H9 (cell line): ENCODE data around the gene FUZ. TPM values are rescaled to one million over a fixed set of nuclear protein-coding genes. Genes with fewer than 3 reads are reported as not detected.

Experiments
- DNase-seq: peaks from one replicate; pipeline ENCODE4 v3.0.0-alpha.2; 2017
- H2AFZ ChIP-seq: one replicate; pipeline ENCODE4 v1.6.1; 2013; ENCODE audit warnings: mild to moderate bottlenecking, low read length, control low read depth, moderate library complexity
- H2AK5ac ChIP-seq: 2 replicates; pipeline ENCODE4 v1.6.1; 2013; ENCODE audit warnings: low read length, control low read depth, mixed read lengths; ENCODE audit not compliant: insufficient read length
- H2BK120ac ChIP-seq: one replicate; pipeline ENCODE4 v1.6.1; 2013; ENCODE audit warnings: low read depth, mild to moderate bottlenecking, low read length, control low read depth, inconsistent platforms; ENCODE audit not compliant: poor library complexity, severe bottlenecking
- H2BK12ac ChIP-seq: 2 replicates; pipeline ENCODE4 v1.6.1; 2013; ENCODE audit warnings: low read length, control low read depth, mixed read lengths, low read depth; ENCODE audit not compliant: insufficient read length
- H2BK15ac ChIP-seq: 2 replicates; pipeline ENCODE4 v1.6.1; 2013; ENCODE audit warnings: low read depth, low read length, control low read depth
- H2BK20ac ChIP-seq: one replicate; pipeline ENCODE4 v1.6.1; 2013; ENCODE audit warnings: low read depth, mild to moderate bottlenecking, low read length, control low read depth, inconsistent platforms; ENCODE audit not compliant: poor library complexity, severe bottlenecking
- H2BK5ac ChIP-seq: 2 replicates; pipeline ENCODE4 v1.6.1; 2013; ENCODE audit warnings: low read length, control low read depth, mixed read lengths; ENCODE audit not compliant: insufficient read length
- H3K14ac ChIP-seq: 2 replicates; pipeline ENCODE4 v1.6.1; 2013; ENCODE audit warnings: low read length, control low read depth; ENCODE audit not compliant: insufficient read depth
- H3K18ac ChIP-seq: 2 replicates; pipeline ENCODE4 v1.6.1; 2013; ENCODE audit warnings: low read depth, mild to moderate bottlenecking, mixed read lengths, low read length, control low read depth; ENCODE audit not compliant: insufficient read length
- H3K23ac ChIP-seq: 2 replicates; pipeline ENCODE4 v1.6.1; 2013; ENCODE audit warnings: low read length, control low read depth, mixed read lengths, low read depth; ENCODE audit not compliant: insufficient read length
- H3K23me2 ChIP-seq: 2 replicates; pipeline ENCODE4 v1.6.1; 2013; ENCODE audit warnings: low read depth, mild to moderate bottlenecking, mixed read lengths, low read length, control low read depth; ENCODE audit not compliant: insufficient read length, poor library complexity, severe bottlenecking
- H3K27ac ChIP-seq: 2 replicates; pipeline ENCODE4 v1.5.1; 2013; ENCODE audit warnings: low read length, control low read depth, mixed read lengths, low read depth; ENCODE audit not compliant: insufficient read length
- H3K27me3 ChIP-seq: 2 replicates; pipeline ENCODE4 v1.6.1; 2013; ENCODE audit warnings: low read length, control low read depth, inconsistent platforms; ENCODE audit not compliant: insufficient read depth
- H3K4ac ChIP-seq: 2 replicates; pipeline ENCODE4 v1.6.1; 2013; ENCODE audit warnings: low read depth, mild to moderate bottlenecking, control low read depth, inconsistent platforms, low read length, moderate library complexity
- H3K4me1 ChIP-seq: 2 replicates; pipeline ENCODE4 v1.6.1; 2013; ENCODE audit warnings: low read length, control low read depth, inconsistent platforms; ENCODE audit not compliant: insufficient read depth
- H3K4me2 ChIP-seq: 2 replicates; pipeline ENCODE4 v1.6.1; 2013; ENCODE audit warnings: low read length, control low read depth, mixed read lengths; ENCODE audit not compliant: insufficient read length, insufficient read depth
- H3K56ac ChIP-seq: 2 replicates; pipeline ENCODE4 v1.6.1; 2013; ENCODE audit warnings: low read depth, mild to moderate bottlenecking, mixed read lengths, low read length, control low read depth; ENCODE audit not compliant: insufficient read length
- H3K79me1 ChIP-seq: 2 replicates; pipeline ENCODE4 v1.6.1; 2013; ENCODE audit warnings: low read depth, mild to moderate bottlenecking, moderate library complexity, low read length, control low read depth, inconsistent platforms; ENCODE audit not compliant: insufficient read depth, poor library complexity, severe bottlenecking
- H3K79me2 ChIP-seq: 2 replicates; pipeline ENCODE4 v1.6.1; 2013; ENCODE audit warnings: low read length, control low read depth, inconsistent platforms; ENCODE audit not compliant: insufficient read depth
- H3K9ac ChIP-seq: 2 replicates; pipeline ENCODE4 v1.6.1; 2013; ENCODE audit warnings: low read length, control low read depth, mixed read lengths; ENCODE audit not compliant: insufficient read length; ENCODE audit errors: extremely low read depth
- H3K9me3 ChIP-seq: one replicate; pipeline ENCODE4 v1.6.1; 2013; ENCODE audit warnings: low read depth, low read length, inconsistent platforms; ENCODE audit not compliant: control insufficient read depth
- H3T11ph ChIP-seq: one replicate; pipeline ENCODE4 v1.6.1; 2013; ENCODE audit warnings: mild to moderate bottlenecking, low read length, control low read depth, inconsistent platforms
- H4K20me1 ChIP-seq: one replicate; pipeline ENCODE4 v1.6.1; 2013; ENCODE audit not compliant: control insufficient read depth, insufficient read length, insufficient read depth
- H4K5ac ChIP-seq: 2 replicates; pipeline ENCODE4 v1.6.1; 2013; ENCODE audit warnings: low read depth, mild to moderate bottlenecking, mixed read lengths, low read length, control low read depth; ENCODE audit not compliant: insufficient read length
- H4K8ac ChIP-seq: replicated peaks from 2 replicates; pipeline ENCODE4 v1.6.1; 2013; ENCODE audit warnings: low read length, control low read depth, mixed read lengths, low read depth; ENCODE audit not compliant: insufficient read length
- H4K91ac ChIP-seq: 2 replicates; pipeline ENCODE4 v1.6.1; 2013; ENCODE audit warnings: low read depth, mild to moderate bottlenecking, moderate library complexity, mixed read lengths, low read length, control low read depth; ENCODE audit not compliant: insufficient read length
- H3K27ac Mint-ChIP-seq, 3 experiments: 2 replicates in 2 of 3; 3 replicates in 1 of 3; pipeline ENCODE4 v1.8.0; 2020 to 2021; ENCODE audit warnings: mixed read lengths in 3 of 3, mild to moderate bottlenecking in 1 of 3, moderate library complexity in 1 of 3
- H3K27me3 Mint-ChIP-seq: 2 replicates; pipeline ENCODE4 v1.8.0; 2021; ENCODE audit warnings: low read depth, mild to moderate bottlenecking, moderate library complexity, mixed read lengths
- H3K36me3 Mint-ChIP-seq, 3 experiments: 2 replicates in 2 of 3; 3 replicates in 1 of 3; pipeline ENCODE4 v1.8.0; 2020 to 2021; ENCODE audit warnings: low read depth in 3 of 3, mixed read lengths in 3 of 3; ENCODE audit not compliant: insufficient read depth in 1 of 3
- H3K4me1 Mint-ChIP-seq, 2 experiments: 2 replicates each; pipeline ENCODE4 v1.8.0; 2020; ENCODE audit warnings: mixed read lengths in 2 of 2
- H3K4me3 Mint-ChIP-seq, 2 experiments: 2 replicates in 1 of 2; 3 replicates in 1 of 2; pipeline ENCODE4 v1.8.0; 2020 to 2021; ENCODE audit warnings: mild to moderate bottlenecking in 2 of 2, mixed read lengths in 2 of 2, moderate library complexity in 1 of 2
- H3K9me3 Mint-ChIP-seq, 2 experiments: 2 replicates in 1 of 2; 3 replicates in 1 of 2; pipeline ENCODE4 v1.8.0; 2020; ENCODE audit warnings: mild to moderate bottlenecking in 2 of 2, mixed read lengths in 2 of 2, moderate library complexity in 1 of 2
- CTCF ChIP-seq: fragments of 200-600 bp; sonication (generic); conservative IDR thresholded peaks from 3 replicates; pipeline ENCODE4 v1.8.0; 2021; ENCODE audit warnings: antibody characterized with exemption, mild to moderate bottlenecking
- WGBS: extraction: QIAGEN DNeasy Blood & Tissue Kit; methylation state at CpG from one replicate; pipeline ENCODE4 v1.1.7; 2013; ENCODE audit warnings: missing lambda C conversion rate, low lambda C conversion rate, mixed read lengths; ENCODE audit not compliant: insufficient read length; ENCODE audit errors: extremely low coverage; 5-methylcytosine and 5-hydroxymethylcytosine counted together
- total RNA-seq: library from RNA; stranded (reverse); gene quantifications from 2 replicates; pipeline ENCODE4 v1.2.1, GENCODE V29; 2021

FUZ gene
- total RNA-seq, 1 experiment from 2014 or later, result 25.1 TPM

- H3K18ac ChIP-seq, result no peak overlapping the region
- no peak overlapping the region for H3K4me2 ChIP-seq
- H3K36me3 Mint-ChIP-seq, result peaks cover 33 to 76% (median 55%) of the 10 kb centered on the region in 3 experiments; a peak in 6 of 7 replicates
- no peaks in the 10 kb centered on the region for H4K20me1 ChIP-seq
- no peak overlapping the region for H3T11ph ChIP-seq
- DNase-seq, result no peak
- no peak overlapping the region for H2BK5ac ChIP-seq
- H3K27ac Mint-ChIP-seq, result peak overlapping the region in 2 of 3 experiments; percentile 49 to 70; a peak in 2 of 7 replicates
- no peak overlapping the region for H2BK120ac ChIP-seq
- no peak overlapping the region for H2AK5ac ChIP-seq
- H3K27me3 Mint-ChIP-seq, result no peaks in the 10 kb centered on the region
- H2BK12ac ChIP-seq, result no peak overlapping the region
- no peak overlapping the region for H2BK20ac ChIP-seq
- H3K56ac ChIP-seq, result no peak overlapping the region
- H4K91ac ChIP-seq, result no peak overlapping the region
- no peak overlapping the region for H3K23ac ChIP-seq
- no peaks in the 10 kb centered on the region for H3K27me3 ChIP-seq
- no peak overlapping the region for H4K8ac ChIP-seq
- H3K23me2 ChIP-seq, result no peaks in the 10 kb centered on the region
- H3K9me3 ChIP-seq, result no peaks in the 10 kb centered on the region
- H3K9ac ChIP-seq, result no peak overlapping the region
- no peaks in the 10 kb centered on the region for H3K4me1 ChIP-seq
- no peak overlapping the region for H2BK15ac ChIP-seq
- H3K4me3 Mint-ChIP-seq, result no peak overlapping the region; a peak in 1 of 5 replicates
- no peak overlapping the region for H3K4ac ChIP-seq
- WGBS, result no CpG with 5 or more reads among the region's 9 CpGs
- H3K9me3 Mint-ChIP-seq, result no peaks in the 10 kb centered on the region; a peak in 1 of 5 replicates
- no peak overlapping the region for H4K5ac ChIP-seq
- H2AFZ ChIP-seq, result no peak overlapping the region
- no peak for TF ChIP-seq CTCF
- no peak overlapping the region for H3K27ac ChIP-seq
- peaks cover 0 to 5% of the 10 kb centered on the region in 2 experiments; a peak in 1 of 4 replicates for H3K4me1 Mint-ChIP-seq
- no peak overlapping the region for H3K14ac ChIP-seq
- H3K79me1 ChIP-seq, result no peaks in the 10 kb centered on the region
- no peaks in the 10 kb centered on the region for H3K79me2 ChIP-seq
These were observed 22.2 kb downstream of the FUZ start for GRCh38 chr19:49790866-49791265.
